Neural cell (in vitro differentiated cells): ENCODE data around the gene SEC22A. TPM values are rescaled to one million over a fixed set of nuclear protein-coding genes. Genes with fewer than 3 reads are reported as not detected.

Source experiments
- H2AFZ ChIP-seq: fragments of 200-600, 300-800 bp; sonication (generic), shearing (Covaris generic); 2 replicates; pipeline ENCODE4 v1.6.0; 2014; ENCODE audit warnings: low read depth, mild to moderate bottlenecking, antibody characterized with exemption, low read length, moderate library complexity
- H3F3A ChIP-seq: fragments of 200-600 bp; shearing (Covaris generic); 2 replicates; pipeline ENCODE4 v1.6.1; 2016; ENCODE audit warnings: mild to moderate bottlenecking, moderate library complexity, mixed read lengths, antibody characterized with exemption, low read length; ENCODE audit not compliant: insufficient read depth, poor library complexity, severe bottlenecking
- H3K27ac ChIP-seq: fragments of 200-600, 300-800 bp; sonication (generic), shearing (Covaris generic); 2 replicates; pipeline ENCODE4 v1.5.1; 2014; ENCODE audit warnings: mild to moderate bottlenecking, low read length, moderate library complexity
- H3K27me3 ChIP-seq: fragments of 300-800, 200-600 bp; sonication (generic), shearing (Covaris generic); 2 replicates; pipeline ENCODE4 v1.6.0; 2014; ENCODE audit warnings: mild to moderate bottlenecking, low read depth, low read length, moderate library complexity; ENCODE audit not compliant: insufficient read depth
- H3K36me3 ChIP-seq: fragments of 300-800, 200-600 bp; sonication (generic), shearing (Covaris generic); 2 replicates; pipeline ENCODE4 v1.5.1; 2014; ENCODE audit warnings: mild to moderate bottlenecking, antibody characterized with exemption, low read length, moderate library complexity; ENCODE audit not compliant: insufficient read depth
- H3K4me2 ChIP-seq: fragments of 300-800, 200-600 bp; sonication (generic), shearing (Covaris generic); 2 replicates; pipeline ENCODE4 v1.6.0; 2014; ENCODE audit warnings: mild to moderate bottlenecking, low read length
- H3K4me3 ChIP-seq: fragments of 300-800, 200-600 bp; sonication (generic), shearing (Covaris generic); 2 replicates; pipeline ENCODE4 v1.5.1; 2014; ENCODE audit warnings: mild to moderate bottlenecking, low read length, moderate library complexity
- H3K79me2 ChIP-seq: fragments of 200-600 bp; shearing (Covaris generic); replicated peaks from 2 replicates; pipeline ENCODE4 v1.6.0; 2014; ENCODE audit warnings: mild to moderate bottlenecking, low read length, moderate library complexity; ENCODE audit not compliant: insufficient read depth
- H3K9ac ChIP-seq: fragments of 300-800, 200-600 bp; sonication (generic), shearing (Covaris generic); 2 replicates; pipeline ENCODE4 v1.6.1; 2016; ENCODE audit warnings: mild to moderate bottlenecking, low read length, mixed read lengths
- H3K9me2 ChIP-seq: fragments of 200-600 bp; shearing (Covaris generic); 2 replicates; pipeline ENCODE4 v1.6.1; 2016; ENCODE audit warnings: mild to moderate bottlenecking, low read length, mixed read lengths; ENCODE audit not compliant: insufficient read depth
- H3K9me3 ChIP-seq: fragments of 200-600, 300-800 bp; sonication (generic), shearing (Covaris generic); 2 replicates; pipeline ENCODE4 v1.6.1; 2016; ENCODE audit warnings: mild to moderate bottlenecking, mixed run types, low read length, moderate library complexity, mixed read lengths
- H4K20me1 ChIP-seq: fragments of 200-600 bp; shearing (Covaris generic); 2 replicates; pipeline ENCODE4 v1.6.1; 2016; ENCODE audit warnings: mild to moderate bottlenecking, mixed run types; ENCODE audit not compliant: insufficient read depth
- EP300 ChIP-seq: fragments of 450-650 bp; conservative IDR thresholded peaks from 2 replicates; pipeline ENCODE4 v1.6.1; 2014; ENCODE audit warnings: antibody characterized with exemption, mild to moderate bottlenecking, moderate library complexity; ENCODE audit not compliant: poor library complexity, severe bottlenecking
- EZH2 ChIP-seq: fragments of 200-600, 300-800 bp; shearing (Covaris generic), sonication (generic); IDR thresholded peaks from 2 replicates; pipeline ENCODE4 v1.6.1; 2014; ENCODE audit warnings: antibody characterized with exemption, low read length, borderline replicate concordance, mild to moderate bottlenecking; ENCODE audit not compliant: insufficient read depth, poor library complexity, severe bottlenecking
- MXI1 ChIP-seq: fragments of 450-650 bp; conservative IDR thresholded peaks from 2 replicates; pipeline ENCODE4 v1.6.1; 2014; ENCODE audit warnings: antibody characterized with exemption, mild to moderate bottlenecking; ENCODE audit not compliant: poor library complexity, severe bottlenecking
- POLR2AphosphoS5 ChIP-seq: IDR thresholded peaks from 2 replicates; pipeline ENCODE4 v1.6.1; 2012
- RAD21 ChIP-seq: fragments of 450-650 bp; conservative IDR thresholded peaks from 2 replicates; pipeline ENCODE4 v1.6.1; 2014; ENCODE audit warnings: antibody characterized with exemption, mild to moderate bottlenecking, moderate library complexity
- REST ChIP-seq: IDR thresholded peaks from 2 replicates; pipeline ENCODE4 v1.6.1; 2012; ENCODE audit warnings: borderline replicate concordance
- SMC3 ChIP-seq: fragments of 450-650 bp; conservative IDR thresholded peaks from 2 replicates; pipeline ENCODE4 v1.6.1; 2014; ENCODE audit warnings: antibody characterized with exemption, mild to moderate bottlenecking, moderate library complexity; ENCODE audit not compliant: poor library complexity
- TAF1 ChIP-seq: IDR thresholded peaks from 2 replicates; pipeline ENCODE4 v1.6.1; 2012; ENCODE audit warnings: low read depth
- polyA plus RNA-seq: library from polyadenylated mRNA; depleted of rRNA; stranded (reverse); fragments of >200 nt; gene quantifications from 2 replicates; pipeline ENCODE4 v1.2.3, GENCODE V29; 2014
- TF ChIP-seq, protein P1 (sequence below): fragments of 450-650 bp; IDR thresholded peaks from 2 replicates; pipeline ENCODE4 v1.5.1; 2014; ENCODE audit warnings: antibody characterized with exemption, mild to moderate bottlenecking, moderate library complexity; ENCODE audit not compliant: poor library complexity, severe bottlenecking

Gene SEC22A
- polyA plus RNA-seq, 1 donor from 2014 or later = 44.0 TPM

- Histone ChIP-seq H3K36me3 (no peaks in the 10 kb centered on the region), H3K9me3 (no peaks in the 10 kb centered on the region), H4K20me1 (no peaks in the 10 kb centered on the region), H3K27ac (no peak overlapping the region), H3K9ac (no peak overlapping the region), H3K4me2 (no peak overlapping the region), H3K4me3 (no peak overlapping the region), H3K27me3 (no peaks in the 10 kb centered on the region), H3K79me2 (no peaks in the 10 kb centered on the region), H3K9me2 (no peaks in the 10 kb centered on the region), H2AFZ (no peak overlapping the region), H3F3A (no peaks in the 10 kb centered on the region)
- TF ChIP-seq, protein P1, sequence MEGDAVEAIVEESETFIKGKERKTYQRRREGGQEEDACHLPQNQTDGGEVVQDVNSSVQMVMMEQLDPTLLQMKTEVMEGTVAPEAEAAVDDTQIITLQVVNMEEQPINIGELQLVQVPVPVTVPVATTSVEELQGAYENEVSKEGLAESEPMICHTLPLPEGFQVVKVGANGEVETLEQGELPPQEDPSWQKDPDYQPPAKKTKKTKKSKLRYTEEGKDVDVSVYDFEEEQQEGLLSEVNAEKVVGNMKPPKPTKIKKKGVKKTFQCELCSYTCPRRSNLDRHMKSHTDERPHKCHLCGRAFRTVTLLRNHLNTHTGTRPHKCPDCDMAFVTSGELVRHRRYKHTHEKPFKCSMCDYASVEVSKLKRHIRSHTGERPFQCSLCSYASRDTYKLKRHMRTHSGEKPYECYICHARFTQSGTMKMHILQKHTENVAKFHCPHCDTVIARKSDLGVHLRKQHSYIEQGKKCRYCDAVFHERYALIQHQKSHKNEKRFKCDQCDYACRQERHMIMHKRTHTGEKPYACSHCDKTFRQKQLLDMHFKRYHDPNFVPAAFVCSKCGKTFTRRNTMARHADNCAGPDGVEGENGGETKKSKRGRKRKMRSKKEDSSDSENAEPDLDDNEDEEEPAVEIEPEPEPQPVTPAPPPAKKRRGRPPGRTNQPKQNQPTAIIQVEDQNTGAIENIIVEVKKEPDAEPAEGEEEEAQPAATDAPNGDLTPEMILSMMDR = no peak
- TF ChIP-seq SMC3 (no peak), TAF1 (no peak), RAD21 (no peak), EZH2 (no peak), MXI1 (no peak), REST (no peak), POLR2AphosphoS5 (no peak), EP300 (no peak)
Measured at GRCh38 chr3:123322866-123323265, 121.1 kb downstream of the SEC22A start.

Other genes with a start within 250 kb of the SEC22A start
- gene SEMA5B, start 174.2 kb upstream of the SEC22A start, polyA plus RNA-seq = 3.8 and 7.0 TPM in 2 replicates
- 1.4 and 4.9 TPM in 2 replicates for gene PDIA5, start 134.9 kb upstream of the SEC22A start, polyA plus RNA-seq
- 7.7 and 8.4 TPM in 2 replicates for gene ADCY5, start 247.1 kb downstream of the SEC22A start, polyA plus RNA-seq